ENCODE results near the gene XK. TPM values are rescaled to one million over a fixed set of nuclear protein-coding genes. Genes with fewer than 3 reads are reported as not detected.

XK gene
- total RNA-seq, 3 donors from 2014 or later, result 22.8 to 34.7 (median 29.5) TPM

DNA sequence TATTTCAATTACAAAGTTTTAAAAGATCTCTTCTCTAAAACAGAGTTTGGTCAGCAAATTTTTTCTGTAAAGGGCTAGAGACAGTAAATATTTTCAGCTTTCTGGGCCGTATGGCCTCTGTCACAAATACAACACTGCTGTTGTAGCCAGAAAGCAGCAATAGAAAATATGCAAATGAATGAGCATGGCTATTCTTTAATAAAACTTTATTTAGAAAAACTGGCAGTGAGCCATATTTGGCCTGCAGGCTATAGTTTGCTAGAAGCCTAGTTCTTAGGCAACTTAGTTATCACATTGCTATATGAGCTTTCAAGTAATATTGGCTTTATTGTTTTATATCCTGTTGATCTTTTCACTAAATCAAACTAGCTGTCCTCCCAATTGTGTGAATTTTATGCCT is 26.5 kb upstream of the XK start:
- TF ChIP-seq, protein P1, sequence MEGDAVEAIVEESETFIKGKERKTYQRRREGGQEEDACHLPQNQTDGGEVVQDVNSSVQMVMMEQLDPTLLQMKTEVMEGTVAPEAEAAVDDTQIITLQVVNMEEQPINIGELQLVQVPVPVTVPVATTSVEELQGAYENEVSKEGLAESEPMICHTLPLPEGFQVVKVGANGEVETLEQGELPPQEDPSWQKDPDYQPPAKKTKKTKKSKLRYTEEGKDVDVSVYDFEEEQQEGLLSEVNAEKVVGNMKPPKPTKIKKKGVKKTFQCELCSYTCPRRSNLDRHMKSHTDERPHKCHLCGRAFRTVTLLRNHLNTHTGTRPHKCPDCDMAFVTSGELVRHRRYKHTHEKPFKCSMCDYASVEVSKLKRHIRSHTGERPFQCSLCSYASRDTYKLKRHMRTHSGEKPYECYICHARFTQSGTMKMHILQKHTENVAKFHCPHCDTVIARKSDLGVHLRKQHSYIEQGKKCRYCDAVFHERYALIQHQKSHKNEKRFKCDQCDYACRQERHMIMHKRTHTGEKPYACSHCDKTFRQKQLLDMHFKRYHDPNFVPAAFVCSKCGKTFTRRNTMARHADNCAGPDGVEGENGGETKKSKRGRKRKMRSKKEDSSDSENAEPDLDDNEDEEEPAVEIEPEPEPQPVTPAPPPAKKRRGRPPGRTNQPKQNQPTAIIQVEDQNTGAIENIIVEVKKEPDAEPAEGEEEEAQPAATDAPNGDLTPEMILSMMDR (IDR thresholded peaks at IDR 0.05), result no peak
- Histone ChIP-seq H3K4me3 (no peak overlapping the region), H3K4me1 (ENCODE audit: low read depth) (no peaks in the 10 kb centered on the region), H3K9me3 (no peaks in the 10 kb centered on the region), H3K36me3 (ENCODE audit: low read depth) (no peaks in the 10 kb centered on the region)
- DNase-seq (no peak), ATAC-seq (no peak)
- intact Hi-C loops (cut with DNase I, micrococcal nuclease), result no loop called here

DNA sequence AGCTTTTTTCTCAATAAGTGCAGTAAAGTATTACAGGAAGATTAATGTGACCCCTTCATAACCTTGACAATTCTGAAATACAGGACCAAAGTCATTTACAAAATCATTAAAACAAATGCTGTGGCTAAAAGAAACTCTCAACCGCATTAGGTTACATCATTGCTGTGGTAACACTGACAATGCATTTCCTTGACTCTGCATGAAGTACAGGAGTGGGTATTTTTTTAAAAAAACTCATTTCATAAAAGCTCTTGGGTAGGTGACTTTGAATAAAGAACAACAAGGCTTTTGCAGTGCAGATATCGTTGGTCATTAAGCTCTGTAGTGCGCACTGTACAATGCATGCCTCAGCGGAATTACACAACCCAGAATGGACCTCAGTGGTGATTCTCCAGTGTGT is 23.4 kb upstream of the XK start:
- intact Hi-C loops (cut with DNase I, micrococcal nuclease), result no loop called here
- TF ChIP-seq, protein P1 (IDR thresholded peaks at IDR 0.05), result no peak
- Histone ChIP-seq H3K36me3 (ENCODE audit: low read depth) (no peaks in the 10 kb centered on the region), H3K4me1 (ENCODE audit: low read depth) (no peaks in the 10 kb centered on the region), H3K9me3 (no peaks in the 10 kb centered on the region), H3K4me3 (no peak overlapping the region)
- DNase-seq, result no peak
- no peak for ATAC-seq

DNA sequence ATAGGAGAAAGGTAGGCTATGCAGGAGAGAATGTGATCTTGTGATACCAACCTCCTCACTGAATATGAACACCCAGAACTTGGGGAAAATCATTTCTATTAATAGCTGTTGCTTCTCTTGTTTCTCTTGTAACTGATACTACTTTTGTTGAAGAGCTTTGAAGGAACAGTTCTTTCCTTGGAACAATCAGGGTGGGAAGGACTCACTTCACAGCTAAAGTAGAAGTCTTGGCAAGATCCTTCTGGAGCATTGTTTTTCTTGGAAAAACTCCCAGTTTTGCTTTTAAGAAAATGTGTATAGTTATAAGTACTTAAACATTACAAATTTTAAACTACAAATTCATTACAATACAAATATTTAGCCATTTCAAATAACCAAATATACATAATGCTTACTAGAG is 19.1 kb upstream of the XK start:
- TF ChIP-seq, protein P1 (IDR thresholded peaks at IDR 0.05), result no peak
- DNase-seq (no peak), ATAC-seq (no peak)
- Histone ChIP-seq H3K9me3 (no peaks in the 10 kb centered on the region), H3K4me3 (no peak overlapping the region), H3K36me3 (ENCODE audit: low read depth) (no peaks in the 10 kb centered on the region), H3K4me1 (ENCODE audit: low read depth) (no peaks in the 10 kb centered on the region)
- intact Hi-C loops (cut with DNase I, micrococcal nuclease), result no loop called here

DNA sequence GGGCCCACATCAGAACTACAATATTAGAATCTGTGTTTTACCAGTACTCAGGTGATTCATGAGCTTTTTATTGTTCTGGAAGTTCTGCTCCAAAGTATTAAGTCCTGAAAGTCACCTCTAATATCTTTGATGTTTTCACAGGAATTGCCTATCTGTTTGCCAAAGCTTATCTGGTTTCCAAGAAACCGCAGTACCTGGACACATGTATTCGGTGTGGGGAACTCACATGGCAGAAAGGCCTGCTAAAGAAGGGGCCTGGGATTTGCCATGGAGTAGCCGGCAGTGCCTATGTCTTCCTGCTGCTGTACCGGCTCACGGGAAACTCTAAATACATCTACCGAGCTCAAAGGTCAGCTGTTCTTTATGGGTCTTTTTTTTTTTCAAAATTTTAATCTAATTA is 18.4 kb upstream of the XK start:
- Histone ChIP-seq H3K4me3 (no peak overlapping the region), H3K4me1 (ENCODE audit: low read depth) (no peaks in the 10 kb centered on the region), H3K36me3 (ENCODE audit: low read depth) (no peaks in the 10 kb centered on the region), H3K9me3 (no peaks in the 10 kb centered on the region)
- ATAC-seq, result no peak
- intact Hi-C loops (cut with DNase I, micrococcal nuclease), result no loop called here
- no peak for DNase-seq
- TF ChIP-seq, protein P1 (IDR thresholded peaks at IDR 0.05), result no peak

DNA sequence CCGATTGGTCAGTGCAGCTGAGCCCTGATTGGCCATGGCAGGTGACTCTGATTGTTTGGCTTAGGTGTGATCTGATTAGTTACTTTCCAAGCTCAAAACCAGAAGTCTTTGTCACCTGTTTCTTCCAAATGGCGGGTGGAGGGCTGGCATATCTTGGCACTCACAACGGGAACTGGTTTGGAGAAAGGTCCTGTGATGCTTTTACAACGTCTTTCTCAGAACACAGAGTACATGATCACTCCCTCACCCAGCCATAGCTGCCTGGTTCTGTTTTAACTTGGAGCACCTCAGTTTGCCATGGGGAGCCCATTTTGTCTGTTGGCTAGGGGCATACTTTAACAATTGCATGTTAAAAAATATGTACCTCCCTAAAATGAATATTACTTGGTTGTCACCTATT is 13.0 kb upstream of the XK start:
- ATAC-seq (peak; percentile 56), DNase-seq (peak in 1 of 3 donors; percentile 17)
- Histone ChIP-seq H3K36me3 (ENCODE audit: low read depth) (no peaks in the 10 kb centered on the region), H3K9me3 (no peaks in the 10 kb centered on the region), H3K4me3 (no peak overlapping the region), H3K4me1 (ENCODE audit: low read depth) (no peaks in the 10 kb centered on the region)
- intact Hi-C loops (cut with DNase I, micrococcal nuclease), result no loop called here
- TF ChIP-seq, protein P1 (IDR thresholded peaks at IDR 0.05), result no peak

DNA sequence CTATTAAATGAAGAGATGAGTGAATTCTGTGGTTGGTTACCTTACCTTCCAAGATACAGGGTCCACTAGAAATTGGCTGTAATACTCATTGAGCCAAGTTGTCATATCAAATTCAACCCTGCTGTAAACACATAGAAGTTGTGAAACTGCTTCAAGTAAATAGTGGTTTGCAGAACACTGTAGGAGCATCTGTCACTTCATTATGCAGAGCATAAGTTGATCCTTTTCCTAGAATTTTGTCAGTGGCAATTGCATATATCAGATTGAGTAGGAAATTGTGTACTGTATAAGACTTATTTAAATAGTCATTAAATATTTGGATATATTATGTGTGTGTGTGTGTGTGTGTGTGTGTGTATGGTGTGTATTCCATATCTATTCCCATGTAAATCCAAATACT is 8.8 kb upstream of the XK start:
- TF ChIP-seq, protein P1 (IDR thresholded peaks at IDR 0.05), result no peak
- H3K4me1 ChIP-seq (ENCODE audit: low read depth), result peaks cover 4% of the 10 kb centered on the region

More for the DNA sequence above, 8.8 kb upstream of the XK start:
- ATAC-seq (no peak), DNase-seq (no peak)
- Histone ChIP-seq H3K9me3 (no peaks in the 10 kb centered on the region), H3K4me3 (no peak overlapping the region), H3K36me3 (ENCODE audit: low read depth) (no peaks in the 10 kb centered on the region)
- intact Hi-C loops (cut with DNase I, micrococcal nuclease), result no loop called here

All from mucosa of descending colon (tissue), 3 donors.